A673 (cell line): ENCODE data around the gene HACD1.

ENCODE experiments used
- CTCF ChIP-seq: fragments of 300-800, 200-600 bp; sonication (generic); conservative IDR thresholded peaks from 2 replicates; pipeline ENCODE4 v1.5.1; 2017; ENCODE audit warnings: low read depth, mild to moderate bottlenecking, antibody characterized with exemption, low read length, moderate library complexity, mixed read lengths
- EZH2 ChIP-seq: fragments of 200-600 bp; sonication (generic); IDR thresholded peaks from 2 replicates; pipeline ENCODE4 v1.6.1; 2017; ENCODE audit warnings: borderline replicate concordance, low read depth, mild to moderate bottlenecking, mixed read lengths, antibody characterized with exemption, low read length; ENCODE audit not compliant: poor library complexity, severe bottlenecking

DNA sequence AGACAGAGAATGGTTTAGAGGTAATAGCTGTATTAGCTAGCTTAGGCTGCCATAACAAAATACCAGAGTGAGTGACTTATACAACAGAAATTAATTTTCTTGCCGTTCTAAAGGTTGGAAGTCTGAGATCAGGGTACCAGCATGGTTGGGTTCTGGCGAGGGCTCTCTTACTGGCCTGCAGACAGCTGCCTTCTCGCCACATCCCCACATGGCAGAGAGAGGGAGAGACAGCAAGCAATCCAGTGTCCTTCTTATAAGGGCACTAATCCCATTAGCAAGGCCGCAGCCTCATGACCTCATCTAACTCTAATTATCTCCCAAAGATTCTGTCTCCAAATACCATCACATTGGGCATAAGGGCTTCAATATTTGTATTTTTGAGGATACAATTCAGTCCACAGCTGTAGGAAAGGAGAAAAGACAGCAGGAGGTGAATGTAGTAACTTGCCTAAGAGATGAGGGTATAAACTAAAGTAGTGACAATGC, 23.2 kb upstream of the HACD1 start:
- no peak for TF ChIP-seq EZH2
- no peak for TF ChIP-seq CTCF
